ENCODE measurements around the gene BCAN. TPM values are rescaled to one million over a fixed set of nuclear protein-coding genes. Genes with fewer than 3 reads are reported as not detected.
A peak's percentile ranks its signal among the peaks of the same experiment; 100 is the strongest.

BCAN gene
- total and polyA plus RNA-seq, 5 donors, result 0.20 to 0.29 (median 0.23) TPM; not detected in 2

DNA sequence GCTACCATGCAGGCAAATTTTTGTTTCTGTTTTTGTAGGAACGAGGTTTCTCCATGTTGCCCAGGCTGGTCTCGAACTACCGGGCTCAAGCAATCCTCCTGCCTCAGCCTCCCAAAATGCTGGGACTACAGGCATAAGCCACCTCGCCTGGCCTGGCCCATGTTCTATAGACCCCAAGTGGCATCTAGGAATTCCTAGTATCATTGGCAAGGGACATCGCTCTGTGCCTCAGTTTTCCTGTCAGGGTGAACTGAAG lies 20.8 kb downstream of the BCAN start:
- peak overlapping the region; percentile 90 for H3K27ac ChIP-seq (ENCODE audit: low read length)
- no peaks in the 10 kb centered on the region for H3K27me3 ChIP-seq (ENCODE audit: control insufficient read depth, insufficient read depth)
- peaks cover 57% of the 10 kb centered on the region for H3K4me1 ChIP-seq (ENCODE audit: control insufficient read depth, insufficient read depth, low read length)
- intact Hi-C loops (cut with DNase I), result no loop called here
- H3K9me3 ChIP-seq (ENCODE audit: control insufficient read depth, low read length), result no peaks in the 10 kb centered on the region
- 68% methylated on average over 5 of the region's 5 CpGs for WGBS
- no peak overlapping the region for H3K4me3 ChIP-seq (ENCODE audit: low read length)
- ATAC-seq (no peak), DNase-seq (peak in 1 of 3 donors; percentile 27)

DNA sequence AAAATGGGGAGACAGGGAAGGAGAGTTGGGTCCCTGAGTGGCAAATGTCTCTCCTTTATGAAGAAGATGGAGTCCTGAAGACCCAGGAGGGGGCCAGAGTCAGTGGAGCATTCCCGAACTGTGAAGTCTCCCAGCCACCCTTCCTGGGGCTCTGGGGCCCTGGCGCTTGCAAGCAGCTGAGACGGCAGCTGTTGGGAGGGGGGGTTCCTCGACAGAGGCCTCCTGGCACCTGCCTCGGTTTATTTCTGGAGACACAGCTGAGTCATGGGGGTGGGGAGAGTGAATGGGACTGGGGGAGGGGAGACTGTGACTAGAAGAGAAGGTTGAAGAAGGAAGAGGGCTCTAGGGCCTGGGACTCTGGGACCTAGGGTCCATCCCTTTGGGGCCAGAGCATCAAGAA lies 21.3 kb downstream of the BCAN start:
- H3K27ac ChIP-seq (ENCODE audit: low read length), result peak overlapping the region; percentile 90
- H3K27me3 ChIP-seq (ENCODE audit: control insufficient read depth, insufficient read depth), result no peaks in the 10 kb centered on the region
- intact Hi-C loops (cut with DNase I), result no loop called here
- H3K9me3 ChIP-seq (ENCODE audit: control insufficient read depth, low read length), result no peaks in the 10 kb centered on the region
- no peak overlapping the region for H3K4me3 ChIP-seq (ENCODE audit: low read length)
- 12% methylated on average over 5 of the region's 5 CpGs for WGBS
- ATAC-seq (no peak), DNase-seq (peak; percentile 59 to 80 (median 69))
- peaks cover 62% of the 10 kb centered on the region for H3K4me1 ChIP-seq (ENCODE audit: control insufficient read depth, insufficient read depth, low read length)

DNA sequence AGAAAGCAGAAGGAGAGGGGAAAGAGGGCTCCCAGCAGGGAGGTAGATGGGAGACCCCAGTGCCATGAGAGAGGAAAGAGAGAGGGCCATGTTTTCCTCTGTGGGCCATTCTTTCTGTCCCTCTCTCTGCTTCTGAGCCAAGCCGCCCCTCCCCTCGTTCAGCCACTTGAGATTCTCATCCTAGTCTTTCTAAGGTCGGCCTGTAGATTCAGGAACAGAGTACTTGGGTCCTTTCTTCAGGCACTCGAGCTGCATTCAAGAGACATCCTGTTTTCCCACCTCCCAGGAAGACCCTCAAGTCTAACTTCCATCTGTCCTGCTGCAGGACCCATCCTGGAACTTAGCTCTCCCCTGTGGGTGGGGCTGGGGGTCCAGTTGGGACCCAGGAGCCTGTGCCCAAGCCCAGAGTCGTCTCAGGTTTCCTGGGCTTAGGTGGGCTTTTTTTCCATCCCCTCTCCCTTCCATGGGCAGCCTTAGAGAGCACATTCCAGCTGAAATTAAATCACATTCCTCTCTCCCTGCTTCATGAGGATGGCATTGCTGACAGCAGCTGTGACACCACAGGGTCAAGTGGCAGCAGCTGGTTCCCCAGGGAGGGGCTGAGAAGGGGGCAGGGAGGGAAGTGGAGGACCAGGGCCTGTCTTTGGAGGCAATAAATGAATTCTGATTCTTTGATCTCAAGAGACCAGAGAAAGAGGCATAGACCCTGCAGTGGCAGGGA lies 22.3 kb downstream of the BCAN start:
- Histone ChIP-seq H3K27ac (ENCODE audit: low read length) (peak overlapping the region; percentile 90), H3K27me3 (ENCODE audit: control insufficient read depth, insufficient read depth) (no peaks in the 10 kb centered on the region), H3K4me3 (ENCODE audit: low read length) (no peak overlapping the region), H3K4me1 (ENCODE audit: control insufficient read depth, insufficient read depth, low read length) (peaks cover 68% of the 10 kb centered on the region), H3K9me3 (ENCODE audit: control insufficient read depth, low read length) (no peaks in the 10 kb centered on the region)
- ATAC-seq (peak in 1 of 2 donors; percentile 5), DNase-seq (peak in 2 of 3 donors; percentile 74 to 81)
- WGBS, result 41% methylated on average over 5 of the region's 5 CpGs
- intact Hi-C loops (cut with DNase I), result no loop called here

DNA sequence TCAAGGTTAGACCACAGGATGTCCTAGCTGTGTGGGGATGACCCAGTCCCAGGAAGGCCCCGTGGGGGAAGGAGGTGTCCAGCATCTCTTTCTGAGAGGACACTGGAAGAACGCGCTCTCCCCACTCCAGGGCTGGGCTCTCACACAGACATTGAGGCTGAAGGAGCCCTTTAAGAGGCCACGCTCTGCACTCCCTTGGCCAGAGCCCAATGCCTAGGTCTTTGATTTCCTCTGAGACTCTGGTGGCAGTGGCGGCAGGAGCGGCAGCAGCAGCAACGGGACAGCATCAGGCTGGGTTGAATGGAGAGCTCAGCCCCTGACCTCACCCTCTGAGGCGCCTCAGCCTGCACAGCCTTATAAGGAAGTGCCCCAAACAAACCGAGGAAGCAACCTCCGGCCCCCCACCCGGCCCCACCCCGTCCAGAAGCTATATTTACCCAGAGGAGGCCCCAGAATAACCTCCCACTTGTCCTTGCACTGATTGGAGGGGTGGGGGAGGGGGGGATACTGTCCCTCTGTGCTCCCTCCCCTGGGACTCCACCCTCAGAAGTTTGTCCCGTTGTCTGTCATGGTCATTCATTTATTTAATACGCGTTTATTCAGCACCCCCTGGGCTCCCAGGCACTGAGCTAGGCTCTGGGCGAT lies 23.0 kb downstream of the BCAN start:
- peaks cover 71% of the 10 kb centered on the region for H3K4me1 ChIP-seq (ENCODE audit: control insufficient read depth, insufficient read depth, low read length)
- WGBS, result 15% methylated on average over 16 of the region's 16 CpGs
- no peaks in the 10 kb centered on the region for H3K27me3 ChIP-seq (ENCODE audit: control insufficient read depth, insufficient read depth)
- intact Hi-C loops (cut with DNase I), result no loop called here
- H3K27ac ChIP-seq (ENCODE audit: low read length), result peak overlapping the region; percentile 95
- DNase-seq, result peak; percentile 76 to 89 (median 86)
- ATAC-seq, result peak; percentile 52 to 65
- no peaks in the 10 kb centered on the region for H3K9me3 ChIP-seq (ENCODE audit: control insufficient read depth, low read length)
- H3K4me3 ChIP-seq (ENCODE audit: low read length), result no peak overlapping the region

- 44% methylated on average over 3 of the region's 3 CpGs for WGBS
- Histone ChIP-seq H3K27ac (ENCODE audit: low read length) (peak overlapping the region; percentile 95), H3K9me3 (ENCODE audit: control insufficient read depth, low read length) (no peaks in the 10 kb centered on the region), H3K4me3 (ENCODE audit: low read length) (no peak overlapping the region), H3K27me3 (ENCODE audit: control insufficient read depth, insufficient read depth) (no peaks in the 10 kb centered on the region), H3K4me1 (ENCODE audit: control insufficient read depth, insufficient read depth, low read length) (peaks cover 68% of the 10 kb centered on the region)
- intact Hi-C loops (cut with DNase I), result no loop called here
- DNase-seq, result peak in 1 of 3 donors; percentile 44
- ATAC-seq, result no peak
These were observed 23.6 kb downstream of the BCAN start for GRCh38 chr1:156665539-156665938.

- DNase-seq (peak in 1 of 3 donors; percentile 71), ATAC-seq (peak; percentile 1 to 6)
- Histone ChIP-seq H3K4me3 (ENCODE audit: low read length) (no peak overlapping the region), H3K27me3 (ENCODE audit: control insufficient read depth, insufficient read depth) (no peaks in the 10 kb centered on the region), H3K4me1 (ENCODE audit: control insufficient read depth, insufficient read depth, low read length) (peaks cover 59% of the 10 kb centered on the region), H3K27ac (ENCODE audit: low read length) (peak overlapping the region; percentile 99), H3K9me3 (ENCODE audit: control insufficient read depth, low read length) (no peaks in the 10 kb centered on the region)
- WGBS, result 70% methylated on average over 9 of the region's 9 CpGs
- intact Hi-C loops (cut with DNase I), result no loop called here
These were observed 25.1 kb downstream of the BCAN start for GRCh38 chr1:156666862-156667609.

DNA sequence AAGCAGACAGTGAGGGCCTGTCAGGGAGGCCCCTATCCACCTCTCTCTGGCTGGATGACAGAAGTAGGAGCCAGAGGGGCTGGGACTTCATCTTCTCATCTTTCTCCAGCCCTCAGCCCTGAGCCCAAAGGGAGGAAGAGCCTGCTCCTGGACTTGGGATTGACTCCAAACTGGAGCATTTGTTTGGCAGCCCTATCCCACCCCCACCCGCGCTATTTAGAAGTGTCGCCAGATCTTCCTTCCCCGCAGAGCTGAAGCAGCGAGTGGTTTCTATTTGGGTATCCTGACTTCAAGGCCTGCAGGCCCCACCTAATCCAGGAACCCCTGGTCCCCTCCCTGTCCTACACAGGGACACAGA lies 25.7 kb downstream of the BCAN start:
- ATAC-seq (peak; percentile 51 to 62), DNase-seq (peak; percentile 47 to 72 (median 68))
- Histone ChIP-seq H3K27me3 (ENCODE audit: control insufficient read depth, insufficient read depth) (no peaks in the 10 kb centered on the region), H3K4me1 (ENCODE audit: control insufficient read depth, insufficient read depth, low read length) (peaks cover 57% of the 10 kb centered on the region), H3K4me3 (ENCODE audit: low read length) (no peak overlapping the region), H3K27ac (ENCODE audit: low read length) (peak overlapping the region; percentile 99), H3K9me3 (ENCODE audit: control insufficient read depth, low read length) (no peaks in the 10 kb centered on the region)
- WGBS, result 13% methylated on average over 5 of the region's 5 CpGs
- intact Hi-C loops (cut with DNase I), result no loop called here

DNA sequence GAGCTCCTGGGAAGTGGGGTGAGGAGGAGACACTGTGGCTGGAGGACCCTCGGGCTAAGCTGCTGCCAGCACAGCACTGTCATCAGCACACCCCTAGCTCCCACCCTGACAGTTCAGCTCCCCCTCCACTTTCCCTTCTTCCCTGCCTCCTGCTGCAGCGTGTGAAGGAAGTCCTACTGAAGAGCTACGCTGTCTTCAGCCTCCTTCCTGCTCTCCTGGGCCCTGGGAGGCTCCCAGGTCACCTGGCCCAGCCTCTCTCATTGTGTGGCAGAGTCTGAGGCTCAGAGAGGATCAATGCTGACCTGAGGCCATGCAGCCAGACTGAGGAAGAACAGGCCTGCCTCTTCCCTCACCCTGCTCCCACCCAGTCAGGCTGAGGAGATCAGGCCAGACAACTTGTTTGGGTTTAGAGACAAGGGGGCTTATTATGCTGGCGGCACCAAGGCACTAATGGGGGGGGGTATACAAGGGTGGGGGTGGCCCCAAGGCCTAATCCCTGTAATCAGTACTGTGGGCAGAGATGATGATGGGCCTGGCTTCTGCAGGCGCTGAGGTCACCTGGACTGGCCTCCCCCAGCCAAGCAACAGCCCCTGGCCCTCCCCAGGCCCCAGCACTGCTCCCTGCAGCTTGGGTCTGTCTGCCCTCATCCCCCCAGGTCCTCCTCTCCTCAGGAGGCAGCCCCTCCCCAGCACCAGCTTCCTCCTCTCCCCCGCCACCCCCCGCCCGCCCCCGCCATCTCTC lies 26.2 kb downstream of the BCAN start:
- ATAC-seq, result peak in 1 of 2 donors; percentile 3
- intact Hi-C loops (cut with DNase I), result no loop called here
- peak in 1 of 3 donors; percentile 31 for DNase-seq

DNA sequence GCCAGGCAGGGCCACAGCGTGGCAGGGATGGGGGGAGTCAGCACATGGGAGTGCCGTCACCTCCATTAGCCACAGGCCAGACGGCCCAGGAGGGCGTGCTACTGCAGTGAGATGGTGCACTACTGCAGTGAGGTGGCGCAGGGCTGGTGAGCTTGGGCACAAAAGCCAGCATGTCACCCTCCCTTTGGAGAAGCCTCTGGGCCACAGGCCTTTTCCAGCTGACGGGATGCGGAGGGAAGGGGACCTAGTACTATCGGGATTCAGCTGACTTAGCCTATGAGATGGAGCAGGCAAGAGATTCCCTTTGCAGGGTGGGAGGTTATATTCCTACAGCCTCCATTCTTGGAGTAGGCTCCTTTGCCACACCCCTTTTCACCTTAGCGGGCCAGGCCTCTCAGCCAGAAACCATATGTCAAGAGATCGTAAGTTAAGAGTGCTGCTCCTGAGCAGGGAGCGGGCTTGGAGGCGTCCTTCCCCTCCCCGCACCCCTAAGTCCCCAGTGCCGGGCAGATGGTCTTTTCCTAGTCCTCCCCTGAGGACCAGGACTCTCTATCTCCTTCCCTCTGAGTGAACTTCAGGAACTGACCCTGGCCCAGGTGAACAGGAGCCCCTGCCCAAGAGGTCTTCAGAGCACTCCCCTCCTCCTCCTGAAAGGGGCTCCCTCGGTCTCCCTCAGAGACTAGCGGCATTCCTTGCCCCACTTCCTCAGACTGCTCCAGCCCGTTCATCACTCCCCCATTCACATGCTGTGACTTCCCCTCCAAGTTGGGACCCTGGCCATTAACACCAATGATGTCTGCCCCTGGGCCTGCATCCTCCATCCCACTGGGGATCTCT lies 27.1 kb downstream of the BCAN start:
- Histone ChIP-seq H3K27me3 (ENCODE audit: control insufficient read depth, insufficient read depth) (no peaks in the 10 kb centered on the region), H3K4me1 (ENCODE audit: control insufficient read depth, insufficient read depth, low read length) (peaks cover 46% of the 10 kb centered on the region), H3K4me3 (ENCODE audit: low read length) (no peak overlapping the region), H3K9me3 (ENCODE audit: control insufficient read depth, low read length) (no peaks in the 10 kb centered on the region), H3K27ac (ENCODE audit: low read length) (peak overlapping the region; percentile 73)
- WGBS, result 61% methylated on average over 17 of the region's 17 CpGs
- no peak for ATAC-seq
- intact Hi-C loops (cut with DNase I), result no loop called here
- DNase-seq, result peak in 2 of 3 donors; percentile 60 to 66

More for the DNA sequence above, 26.2 kb downstream of the BCAN start:
- no peak overlapping the region for H3K4me3 ChIP-seq (ENCODE audit: low read length)
- H3K27me3 ChIP-seq (ENCODE audit: control insufficient read depth, insufficient read depth), result no peaks in the 10 kb centered on the region
- H3K9me3 ChIP-seq (ENCODE audit: control insufficient read depth, low read length), result no peaks in the 10 kb centered on the region
- H3K4me1 ChIP-seq (ENCODE audit: control insufficient read depth, insufficient read depth, low read length), result peaks cover 53% of the 10 kb centered on the region
- H3K27ac ChIP-seq (ENCODE audit: low read length), result peak overlapping the region; percentile 99
- WGBS, result 56% methylated on average over 9 of the region's 9 CpGs

DNA sequence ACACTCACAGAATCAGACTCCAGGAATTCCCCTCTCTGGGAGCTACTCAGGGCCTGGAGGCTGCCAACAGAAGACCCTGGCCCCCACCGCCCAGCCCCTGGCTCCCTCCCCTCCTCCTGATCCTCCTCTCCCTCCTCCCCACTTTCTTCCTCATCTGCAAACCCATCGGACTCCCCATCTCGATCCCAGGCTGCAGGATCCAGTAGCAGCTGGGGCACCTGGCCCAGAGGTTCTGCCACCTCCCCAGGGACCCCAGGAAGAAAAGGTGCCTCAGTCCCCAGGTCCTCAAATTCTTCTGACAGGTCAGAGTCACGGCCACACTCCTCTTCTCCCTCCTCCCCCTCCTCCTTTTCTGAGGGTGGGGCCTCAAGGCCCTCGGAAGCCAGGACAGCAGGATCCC lies 27.9 kb downstream of the BCAN start:
- Histone ChIP-seq H3K4me1 (ENCODE audit: control insufficient read depth, insufficient read depth, low read length) (peaks cover 47% of the 10 kb centered on the region), H3K27ac (ENCODE audit: low read length) (peak overlapping the region; percentile 73), H3K9me3 (ENCODE audit: control insufficient read depth, low read length) (no peaks in the 10 kb centered on the region), H3K4me3 (ENCODE audit: low read length) (no peak overlapping the region), H3K27me3 (ENCODE audit: control insufficient read depth, insufficient read depth) (no peaks in the 10 kb centered on the region)
- intact Hi-C loops (cut with DNase I), result no loop called here
- WGBS, result 48% methylated on average over 5 of the region's 5 CpGs
- DNase-seq, result peak in 1 of 3 donors; percentile 41
- ATAC-seq, result no peak
